HCEC 1CT (cell line): ENCODE measurements around the gene MIF4GD.

Source experiments
- DNase-seq: peaks from one replicate; pipeline ENCODE4 v3.0.0-alpha.2; 2017

The MIF4GD gene

GRCh38 chr17:75228847-75229246 is 42.2 kb downstream of the MIF4GD start:
- no peak for DNase-seq

- no peak for DNase-seq
Measured at GRCh38 chr17:75228305-75228704, 42.7 kb downstream of the MIF4GD start.

- no peak for DNase-seq
Measured at GRCh38 chr17:75227729-75228128, 43.3 kb downstream of the MIF4GD start.

- DNase-seq: no peak
Measured at GRCh38 chr17:75225016-75225415, 46.0 kb downstream of the MIF4GD start.

GRCh38 chr17:75219815-75220214 is 51.2 kb downstream of the MIF4GD start:
- DNase-seq: no peak

- no peak for DNase-seq
Measured at GRCh38 chr17:75218131-75218530, 52.9 kb downstream of the MIF4GD start.
